Measurements from ENCODE around the gene SLC27A6.

DNA sequence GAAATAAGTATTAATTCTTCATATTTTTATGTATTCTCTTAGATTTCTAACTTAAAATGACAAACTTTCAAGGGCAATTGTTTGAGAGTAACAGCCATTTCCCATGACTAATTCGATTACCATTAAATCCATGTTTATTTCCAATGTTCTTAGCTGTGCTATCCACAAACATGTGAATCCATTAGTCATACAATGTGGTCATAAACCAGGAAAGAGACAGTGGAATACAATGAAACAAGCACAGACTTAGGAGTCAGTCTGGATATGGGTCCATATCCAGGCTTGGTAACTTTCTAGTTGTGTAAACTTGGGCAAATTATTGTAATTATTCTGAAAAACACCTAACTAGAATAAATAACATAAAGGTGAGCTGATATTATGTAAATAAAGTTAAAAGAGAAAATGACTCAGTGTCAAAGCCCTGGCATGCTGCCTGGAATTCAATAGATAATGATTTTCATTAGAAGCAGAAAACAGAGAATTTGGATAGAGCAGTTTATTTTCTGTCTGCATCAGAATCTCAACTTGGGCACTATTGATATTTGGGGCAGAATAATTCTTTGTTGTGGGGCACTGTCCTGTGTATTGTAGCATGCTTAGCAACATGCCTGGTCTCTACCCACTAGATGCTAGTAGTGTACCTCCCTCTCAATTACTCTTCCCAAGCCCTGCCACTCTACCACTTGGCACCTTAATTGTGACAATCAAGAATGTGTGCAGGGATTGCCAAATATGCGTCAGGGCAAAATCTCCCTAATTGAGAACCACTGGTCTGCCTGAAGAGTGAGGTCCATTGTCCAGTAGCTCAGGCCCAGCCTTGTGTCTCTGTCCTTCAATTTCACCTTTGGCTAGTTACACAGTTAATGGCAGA lies 44.7 kb upstream of the SLC27A6 start:
- TF ChIP-seq, protein P1, sequence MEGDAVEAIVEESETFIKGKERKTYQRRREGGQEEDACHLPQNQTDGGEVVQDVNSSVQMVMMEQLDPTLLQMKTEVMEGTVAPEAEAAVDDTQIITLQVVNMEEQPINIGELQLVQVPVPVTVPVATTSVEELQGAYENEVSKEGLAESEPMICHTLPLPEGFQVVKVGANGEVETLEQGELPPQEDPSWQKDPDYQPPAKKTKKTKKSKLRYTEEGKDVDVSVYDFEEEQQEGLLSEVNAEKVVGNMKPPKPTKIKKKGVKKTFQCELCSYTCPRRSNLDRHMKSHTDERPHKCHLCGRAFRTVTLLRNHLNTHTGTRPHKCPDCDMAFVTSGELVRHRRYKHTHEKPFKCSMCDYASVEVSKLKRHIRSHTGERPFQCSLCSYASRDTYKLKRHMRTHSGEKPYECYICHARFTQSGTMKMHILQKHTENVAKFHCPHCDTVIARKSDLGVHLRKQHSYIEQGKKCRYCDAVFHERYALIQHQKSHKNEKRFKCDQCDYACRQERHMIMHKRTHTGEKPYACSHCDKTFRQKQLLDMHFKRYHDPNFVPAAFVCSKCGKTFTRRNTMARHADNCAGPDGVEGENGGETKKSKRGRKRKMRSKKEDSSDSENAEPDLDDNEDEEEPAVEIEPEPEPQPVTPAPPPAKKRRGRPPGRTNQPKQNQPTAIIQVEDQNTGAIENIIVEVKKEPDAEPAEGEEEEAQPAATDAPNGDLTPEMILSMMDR (IDR thresholded peaks at IDR 0.05) = no peak
- no peak for TF ChIP-seq POLR2A (IDR thresholded peaks at IDR 0.05)

All from thyroid gland (tissue), 4 donors.